Activated B cell treated with CpG ODN at 0.5 μM for 24 hours (primary cell): ENCODE data around the gene TRMT44. TPM values are rescaled to one million over a fixed set of nuclear protein-coding genes. Genes with fewer than 3 reads are reported as not detected.

Experiments
- ATAC-seq: fragments of 200-7000 bp; cut with Tn5 transposase; one replicate; pipeline ENCODE4 v1.10.0; 2021; ENCODE audit warnings: low read depth, mild to moderate bottlenecking, moderate library complexity
- CTCF ChIA-PET: fragments of 350-600 bp; sonication (Branson Sonifier 250); formaldehyde crosslinking; loops from one replicate; lab custom pipeline; 2021; ENCODE audit warnings: antibody characterized with exemption; lab: Charles Lee
- POLR2A ChIA-PET: fragments of 350-600 bp; sonication (Branson Sonifier 250); formaldehyde crosslinking; loops from one replicate; lab custom pipeline; 2021; ENCODE audit warnings: antibody characterized with exemption; lab: Charles Lee
- DNase-seq: peaks from one replicate; pipeline ENCODE4 v3.0.0; 2022
- H3K27ac Mint-ChIP-seq: one replicate; pipeline ENCODE4 v1.8.0; 2020; ENCODE audit warnings: mixed read lengths
- H3K27me3 Mint-ChIP-seq: one replicate; pipeline ENCODE4 v1.8.0; 2021; ENCODE audit warnings: mixed read lengths
- H3K36me3 Mint-ChIP-seq: one replicate; pipeline ENCODE4 v1.8.0; 2021; ENCODE audit warnings: low read depth, mixed read lengths
- H3K4me1 Mint-ChIP-seq: one replicate; pipeline ENCODE4 v1.8.0; 2021; ENCODE audit warnings: mixed read lengths
- H3K4me3 Mint-ChIP-seq: one replicate; pipeline ENCODE4 v1.8.0; 2020; ENCODE audit warnings: mild to moderate bottlenecking, mixed read lengths
- H3K9me3 Mint-ChIP-seq: one replicate; pipeline ENCODE4 v1.8.0; 2020; ENCODE audit warnings: mixed read lengths
- CTCF ChIP-seq: fragments of 200-600 bp; IDR thresholded peaks from one replicate; pipeline ENCODE4 v1.8.0; 2022; ENCODE audit warnings: antibody characterized with exemption, mild to moderate bottlenecking
- intact Hi-C: fragments of 100-400 bp; cut with micrococcal nuclease; formaldehyde crosslinking; loops from one replicate; pipeline ENCODE4 v1.15.1; 2024
- total RNA-seq: library from RNA; stranded (reverse); gene quantifications from 2 replicates; pipeline ENCODE4 v1.2.3, GENCODE V29; 2022

Gene TRMT44
- total RNA-seq, 1 donor from 2014 or later: 33.8 TPM

- intact Hi-C loops: no loop called here
- ChIA-PET POLR2A (no interaction called here), CTCF (interaction anchor here (1.1 to 1.2 kb wide), 2 partner anchors 9 to 235 kb away, joined by 3 to 5 read pairs; no protein-coding TSS in a partner anchor)
- Mint-ChIP-seq H3K27me3 (no peaks in the 10 kb centered on the region), H3K4me3 (no peak overlapping the region), H3K27ac (no peak overlapping the region), H3K9me3 (no peaks in the 10 kb centered on the region), H3K36me3 (peaks cover 50% of the 10 kb centered on the region), H3K4me1 (peaks cover 4% of the 10 kb centered on the region)
- DNase-seq (no peak), ATAC-seq (no peak)
- TF ChIP-seq CTCF: no peak
Measured at GRCh38 chr4:8411351-8412180, 29.0 kb upstream of the TRMT44 start.

- peaks cover 51% of the 10 kb centered on the region for H3K36me3 Mint-ChIP-seq
- ATAC-seq (no peak), DNase-seq (no peak)
- H3K27me3 Mint-ChIP-seq: no peaks in the 10 kb centered on the region
- no peak overlapping the region for H3K4me3 Mint-ChIP-seq
- no peaks in the 10 kb centered on the region for H3K9me3 Mint-ChIP-seq
- no peak overlapping the region for H3K27ac Mint-ChIP-seq
- no peak for TF ChIP-seq CTCF
- ChIA-PET POLR2A (no interaction called here), CTCF (no interaction called here)
- peaks cover 4% of the 10 kb centered on the region for H3K4me1 Mint-ChIP-seq
- intact Hi-C loops: no loop called here
Measured at GRCh38 chr4:8412288-8412687, 28.3 kb upstream of the TRMT44 start.

GRCh38 chr4:8414377-8414776 lies 26.2 kb upstream of the TRMT44 start:
- Mint-ChIP-seq H3K36me3 (peaks cover 32% of the 10 kb centered on the region), H3K27ac (no peak overlapping the region), H3K27me3 (no peaks in the 10 kb centered on the region), H3K4me1 (peaks cover 4% of the 10 kb centered on the region), H3K9me3 (no peaks in the 10 kb centered on the region), H3K4me3 (no peak overlapping the region)
- TF ChIP-seq CTCF: no peak
- CTCF ChIA-PET: interaction anchor here (1.3 kb wide), 1 partner anchor 11 kb away, joined by 3 read pairs; no protein-coding TSS in a partner anchor
- ATAC-seq (no peak), DNase-seq (no peak)
- POLR2A ChIA-PET: no interaction called here
- intact Hi-C loops: no loop called here

GRCh38 chr4:8417071-8417614 lies 23.4 kb upstream of the TRMT44 start:
- ATAC-seq: no peak
- ChIA-PET CTCF (no interaction called here), POLR2A (interaction anchor here (1.2 kb wide), 1 partner anchor 11 kb away, joined by 3 read pairs; no protein-coding TSS in a partner anchor)
- Mint-ChIP-seq H3K27me3 (no peaks in the 10 kb centered on the region), H3K27ac (no peak overlapping the region), H3K36me3 (peaks cover 29% of the 10 kb centered on the region), H3K9me3 (no peaks in the 10 kb centered on the region), H3K4me3 (no peak overlapping the region), H3K4me1 (peaks cover 9% of the 10 kb centered on the region)
- TF ChIP-seq CTCF: no peak
- no peak for DNase-seq
- intact Hi-C loops: no loop called here
